Progenitor cell of endocrine pancreas (in vitro differentiated cells): ENCODE measurements around the gene PLEK2. TPM values are rescaled to one million over a fixed set of nuclear protein-coding genes. Genes with fewer than 3 reads are reported as not detected.

Experiments used
- DNase-seq: peaks from one replicate; pipeline ENCODE4 v3.0.0; 2021; ENCODE audit warnings: low spot score; ENCODE audit not compliant: unreplicated experiment
- H3K27ac Mint-ChIP-seq: 2 replicates; pipeline ENCODE4 v1.8.0; 2021; ENCODE audit warnings: mild to moderate bottlenecking, moderate library complexity, mixed read lengths
- H3K27me3 Mint-ChIP-seq: 2 replicates; pipeline ENCODE4 v1.8.0; 2021; ENCODE audit warnings: mixed read lengths
- H3K36me3 Mint-ChIP-seq: 2 replicates; pipeline ENCODE4 v1.8.0; 2022; ENCODE audit warnings: mixed read lengths; ENCODE audit not compliant: insufficient read depth
- H3K4me1 Mint-ChIP-seq: 2 replicates; pipeline ENCODE4 v1.8.0; 2021; ENCODE audit warnings: low read depth, mixed read lengths
- H3K4me3 Mint-ChIP-seq: 2 replicates; pipeline ENCODE4 v1.8.0; 2021; ENCODE audit warnings: low read depth, mild to moderate bottlenecking, moderate library complexity, mixed read lengths
- H3K9me3 Mint-ChIP-seq: 2 replicates; pipeline ENCODE4 v1.8.0; 2021; ENCODE audit warnings: low read depth, mixed read lengths
- total RNA-seq: library from RNA; stranded (reverse); gene quantifications from 2 replicates; pipeline ENCODE4 v1.2.1, GENCODE V29; 2021
- TF ChIP-seq, protein P1 (sequence below): fragments of 200-600 bp; sonication (generic); IDR thresholded peaks from one replicate; pipeline ENCODE4 v1.5.0; 2021; ENCODE audit warnings: antibody characterized with exemption, mild to moderate bottlenecking; ENCODE audit not compliant: unreplicated experiment

Gene PLEK2
- total RNA-seq, 1 donor from 2014 or later = 0.89 TPM

DNA sequence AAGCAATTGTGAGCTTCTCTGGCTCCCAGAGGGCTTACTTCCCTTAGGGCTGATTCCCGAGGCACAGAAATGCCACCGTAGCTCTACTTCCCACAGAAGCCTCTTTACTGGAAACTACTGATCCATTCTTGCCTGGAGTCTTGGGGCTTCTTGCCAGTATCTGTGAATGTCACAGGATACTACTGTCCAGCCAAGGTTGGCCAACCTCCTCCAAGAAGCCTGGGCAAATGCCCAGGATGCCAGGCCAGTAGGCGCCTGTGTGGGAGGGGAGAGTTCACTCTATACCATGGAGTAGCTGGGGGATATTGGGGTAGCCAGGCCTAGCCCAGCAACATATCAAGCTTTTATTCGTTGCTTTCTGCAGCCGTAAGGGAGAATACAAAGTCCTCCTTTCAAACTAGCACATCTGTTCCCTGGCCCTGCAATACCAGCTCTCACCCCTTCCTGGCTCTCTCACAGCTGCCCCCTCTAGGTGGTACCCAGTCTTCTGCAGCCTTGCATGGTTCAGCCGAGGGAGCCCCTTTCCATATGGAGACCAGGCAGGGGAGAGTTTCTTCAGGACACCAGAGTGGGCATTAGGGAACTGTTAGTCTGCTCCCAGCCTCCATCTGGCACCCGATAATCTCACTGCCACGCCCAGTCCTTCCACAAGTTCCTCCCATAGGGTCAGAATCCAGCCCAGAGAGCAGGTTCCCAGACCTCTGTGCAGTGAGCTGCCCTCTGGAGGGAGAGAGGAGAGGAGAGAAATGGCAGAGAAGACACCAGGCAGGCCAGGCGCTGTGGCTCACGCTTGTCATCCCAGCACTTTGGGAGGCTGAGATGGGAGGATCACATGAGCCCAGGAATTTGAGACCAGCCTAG is 24.3 kb upstream of the PLEK2 start:
- Mint-ChIP-seq H3K4me1 (peaks cover 14% of the 10 kb centered on the region), H3K27ac (no peak overlapping the region), H3K36me3 (no peaks in the 10 kb centered on the region), H3K4me3 (no peak overlapping the region), H3K9me3 (no peaks in the 10 kb centered on the region), H3K27me3 (peaks cover 6% of the 10 kb centered on the region)
- TF ChIP-seq, protein P1, sequence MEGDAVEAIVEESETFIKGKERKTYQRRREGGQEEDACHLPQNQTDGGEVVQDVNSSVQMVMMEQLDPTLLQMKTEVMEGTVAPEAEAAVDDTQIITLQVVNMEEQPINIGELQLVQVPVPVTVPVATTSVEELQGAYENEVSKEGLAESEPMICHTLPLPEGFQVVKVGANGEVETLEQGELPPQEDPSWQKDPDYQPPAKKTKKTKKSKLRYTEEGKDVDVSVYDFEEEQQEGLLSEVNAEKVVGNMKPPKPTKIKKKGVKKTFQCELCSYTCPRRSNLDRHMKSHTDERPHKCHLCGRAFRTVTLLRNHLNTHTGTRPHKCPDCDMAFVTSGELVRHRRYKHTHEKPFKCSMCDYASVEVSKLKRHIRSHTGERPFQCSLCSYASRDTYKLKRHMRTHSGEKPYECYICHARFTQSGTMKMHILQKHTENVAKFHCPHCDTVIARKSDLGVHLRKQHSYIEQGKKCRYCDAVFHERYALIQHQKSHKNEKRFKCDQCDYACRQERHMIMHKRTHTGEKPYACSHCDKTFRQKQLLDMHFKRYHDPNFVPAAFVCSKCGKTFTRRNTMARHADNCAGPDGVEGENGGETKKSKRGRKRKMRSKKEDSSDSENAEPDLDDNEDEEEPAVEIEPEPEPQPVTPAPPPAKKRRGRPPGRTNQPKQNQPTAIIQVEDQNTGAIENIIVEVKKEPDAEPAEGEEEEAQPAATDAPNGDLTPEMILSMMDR = no peak
- no peak for DNase-seq

DNA sequence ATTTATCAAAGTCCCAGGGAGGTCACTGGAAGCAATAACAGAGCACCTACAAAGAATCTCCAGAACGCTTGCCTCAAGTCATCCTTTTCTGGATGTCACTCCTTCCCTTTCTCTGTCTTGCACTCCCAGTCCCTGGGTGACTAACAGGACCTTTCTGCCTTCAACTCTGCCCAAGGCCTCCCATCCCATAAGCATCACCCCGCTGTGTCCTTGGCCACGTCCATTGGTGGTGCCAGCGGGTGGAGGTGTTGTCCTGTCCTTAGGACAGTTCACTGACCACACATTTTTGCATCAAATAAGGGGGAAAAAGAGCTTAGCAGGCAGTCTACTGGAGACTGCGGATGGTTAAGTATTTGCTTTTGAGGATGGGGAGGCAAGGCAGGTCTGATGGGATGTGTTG is 23.6 kb upstream of the PLEK2 start:
- DNase-seq = no peak
- H3K9me3 Mint-ChIP-seq = no peaks in the 10 kb centered on the region
- no peak overlapping the region for H3K4me3 Mint-ChIP-seq
- H3K36me3 Mint-ChIP-seq = no peaks in the 10 kb centered on the region
- H3K27me3 Mint-ChIP-seq = peaks cover 6% of the 10 kb centered on the region
- TF ChIP-seq, protein P1 = no peak
- H3K4me1 Mint-ChIP-seq = peaks cover 8% of the 10 kb centered on the region
- no peak overlapping the region for H3K27ac Mint-ChIP-seq

DNA sequence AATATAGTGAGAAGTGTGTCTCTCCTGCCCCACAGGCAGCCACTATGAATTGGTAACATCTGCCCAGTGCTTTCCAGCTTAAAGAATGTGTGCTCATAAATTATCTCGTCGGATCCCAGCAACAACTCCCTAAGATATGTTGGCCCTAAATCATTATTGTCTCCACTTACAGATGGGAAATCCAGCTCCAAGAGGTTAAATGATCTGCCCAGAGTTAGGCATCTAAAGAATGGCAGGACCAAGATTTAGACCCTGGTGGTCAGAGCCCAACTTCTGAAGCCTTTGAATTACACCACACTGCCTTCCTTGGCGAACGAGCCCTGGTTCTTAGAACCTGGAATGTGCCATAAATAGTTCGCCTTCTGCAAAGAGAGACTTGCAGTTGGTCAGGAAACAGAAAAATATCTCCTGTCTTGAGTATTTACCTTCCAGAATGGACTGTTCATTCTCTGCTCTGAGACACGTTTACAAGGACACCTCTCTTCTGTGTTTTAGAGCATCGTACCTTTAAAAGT is 20.1 kb upstream of the PLEK2 start:
- no peak for DNase-seq
- H3K4me1 Mint-ChIP-seq = peaks cover 13% of the 10 kb centered on the region
- TF ChIP-seq, protein P1 = no peak
- H3K9me3 Mint-ChIP-seq = no peaks in the 10 kb centered on the region
- H3K27me3 Mint-ChIP-seq = peaks cover 6% of the 10 kb centered on the region
- H3K36me3 Mint-ChIP-seq = no peaks in the 10 kb centered on the region
- H3K4me3 Mint-ChIP-seq = no peak overlapping the region
- no peak overlapping the region for H3K27ac Mint-ChIP-seq

DNA sequence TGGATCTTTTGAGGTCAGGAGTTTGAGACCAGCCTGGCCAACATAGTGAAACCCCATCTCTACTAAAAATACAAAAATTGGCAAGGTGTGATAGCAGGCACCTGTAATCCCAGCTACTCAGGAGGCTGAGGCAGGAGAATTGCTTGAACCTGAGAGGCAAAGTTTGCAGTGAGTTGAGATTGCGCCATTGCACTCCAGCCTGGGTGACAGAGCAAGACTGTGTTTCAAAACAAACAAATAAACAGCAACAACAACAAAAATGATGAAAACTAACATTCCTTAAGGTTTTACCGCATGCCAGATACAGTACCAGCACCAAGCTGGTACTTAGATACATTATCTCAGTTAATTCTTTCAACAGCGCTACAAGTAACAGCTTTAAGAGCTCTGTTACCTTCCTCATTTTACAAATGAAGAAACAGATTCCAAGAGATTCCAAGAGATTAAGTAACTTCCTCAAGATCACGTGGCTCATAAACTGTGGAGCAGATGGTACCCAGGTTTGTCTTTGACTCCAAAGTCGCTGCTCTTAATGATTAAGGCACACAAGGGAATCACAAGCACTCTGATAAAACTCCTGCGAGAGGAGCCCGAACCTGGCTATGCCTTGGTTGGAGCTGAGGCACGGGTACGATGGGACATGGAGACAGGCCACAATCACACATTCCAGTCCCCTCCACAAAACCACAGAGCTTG is 17.7 kb upstream of the PLEK2 start:
- peaks cover 13% of the 10 kb centered on the region for H3K4me1 Mint-ChIP-seq
- H3K27ac Mint-ChIP-seq = no peak overlapping the region
- H3K9me3 Mint-ChIP-seq = no peaks in the 10 kb centered on the region
- no peaks in the 10 kb centered on the region for H3K36me3 Mint-ChIP-seq
- no peak overlapping the region for H3K4me3 Mint-ChIP-seq
- peaks cover 4% of the 10 kb centered on the region for H3K27me3 Mint-ChIP-seq
- DNase-seq = no peak
- TF ChIP-seq, protein P1 = no peak

DNA sequence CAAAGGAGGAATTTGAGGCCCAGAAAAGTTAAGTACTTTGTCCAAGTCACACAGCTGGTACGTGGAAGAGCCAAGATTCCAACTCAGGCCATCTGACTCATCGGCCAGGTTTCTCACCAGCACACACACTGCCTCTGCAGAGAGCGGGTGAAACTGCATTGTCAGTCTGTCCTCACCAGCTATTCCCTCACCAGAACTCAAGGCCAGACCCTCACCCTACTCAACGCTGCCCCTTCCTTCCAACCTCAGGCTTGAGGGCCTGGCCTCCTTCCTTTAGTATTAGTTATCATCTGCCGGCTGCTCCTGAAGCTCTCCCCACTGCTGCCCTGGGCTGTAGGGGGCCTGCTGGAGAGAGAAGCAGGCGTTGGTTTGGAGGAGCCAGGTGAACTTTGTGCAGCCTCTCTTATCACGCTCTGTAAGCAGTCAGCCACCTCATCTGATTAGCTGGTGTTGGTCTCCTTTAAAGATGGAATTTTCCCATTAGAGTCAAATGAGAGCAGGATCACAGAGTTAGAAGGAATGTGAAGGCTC is 16.6 kb upstream of the PLEK2 start:
- no peak for DNase-seq
- H3K4me1 Mint-ChIP-seq = peaks cover 13% of the 10 kb centered on the region
- H3K27ac Mint-ChIP-seq = peak overlapping the region; percentile 79
- no peak overlapping the region for H3K4me3 Mint-ChIP-seq
- TF ChIP-seq, protein P1 = peak; percentile 22
- no peaks in the 10 kb centered on the region for H3K36me3 Mint-ChIP-seq
- H3K9me3 Mint-ChIP-seq = no peaks in the 10 kb centered on the region
- no peaks in the 10 kb centered on the region for H3K27me3 Mint-ChIP-seq
